ENCODE measurements around the gene MPRIP.
A peak's percentile ranks its signal among the peaks of the same experiment; 100 is the strongest.

The MPRIP gene

GRCh38 chr17:17237026-17237799, 195.0 kb downstream of the MPRIP start, which contains the start of gene FLCN:
Gene FLCN (minus strand): TSS chr17:17237168. CDS start chr17:17228137, 9,031 bp downstream.
- peak; percentile 68 for DNase-seq (ENCODE audit: low read depth)
- TF ChIP-seq, protein P1, sequence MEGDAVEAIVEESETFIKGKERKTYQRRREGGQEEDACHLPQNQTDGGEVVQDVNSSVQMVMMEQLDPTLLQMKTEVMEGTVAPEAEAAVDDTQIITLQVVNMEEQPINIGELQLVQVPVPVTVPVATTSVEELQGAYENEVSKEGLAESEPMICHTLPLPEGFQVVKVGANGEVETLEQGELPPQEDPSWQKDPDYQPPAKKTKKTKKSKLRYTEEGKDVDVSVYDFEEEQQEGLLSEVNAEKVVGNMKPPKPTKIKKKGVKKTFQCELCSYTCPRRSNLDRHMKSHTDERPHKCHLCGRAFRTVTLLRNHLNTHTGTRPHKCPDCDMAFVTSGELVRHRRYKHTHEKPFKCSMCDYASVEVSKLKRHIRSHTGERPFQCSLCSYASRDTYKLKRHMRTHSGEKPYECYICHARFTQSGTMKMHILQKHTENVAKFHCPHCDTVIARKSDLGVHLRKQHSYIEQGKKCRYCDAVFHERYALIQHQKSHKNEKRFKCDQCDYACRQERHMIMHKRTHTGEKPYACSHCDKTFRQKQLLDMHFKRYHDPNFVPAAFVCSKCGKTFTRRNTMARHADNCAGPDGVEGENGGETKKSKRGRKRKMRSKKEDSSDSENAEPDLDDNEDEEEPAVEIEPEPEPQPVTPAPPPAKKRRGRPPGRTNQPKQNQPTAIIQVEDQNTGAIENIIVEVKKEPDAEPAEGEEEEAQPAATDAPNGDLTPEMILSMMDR (IDR thresholded peaks at IDR 0.05; ENCODE audit: control insufficient read depth, extremely low read depth, insufficient read depth) = no peak
- peak within 1 kb of the TSS; percentile 100 for H3K4me3 ChIP-seq (ENCODE audit: low read depth, low read length)

- no peak for DNase-seq (ENCODE audit: low read depth)
- no peak overlapping the region for H3K4me3 ChIP-seq (ENCODE audit: low read depth, low read length)
- TF ChIP-seq, protein P1 (IDR thresholded peaks at IDR 0.05; ENCODE audit: control insufficient read depth, extremely low read depth, insufficient read depth) = no peak
Observed at GRCh38 chr17:17239832-17240231, 197.6 kb downstream of the MPRIP start.

DNA sequence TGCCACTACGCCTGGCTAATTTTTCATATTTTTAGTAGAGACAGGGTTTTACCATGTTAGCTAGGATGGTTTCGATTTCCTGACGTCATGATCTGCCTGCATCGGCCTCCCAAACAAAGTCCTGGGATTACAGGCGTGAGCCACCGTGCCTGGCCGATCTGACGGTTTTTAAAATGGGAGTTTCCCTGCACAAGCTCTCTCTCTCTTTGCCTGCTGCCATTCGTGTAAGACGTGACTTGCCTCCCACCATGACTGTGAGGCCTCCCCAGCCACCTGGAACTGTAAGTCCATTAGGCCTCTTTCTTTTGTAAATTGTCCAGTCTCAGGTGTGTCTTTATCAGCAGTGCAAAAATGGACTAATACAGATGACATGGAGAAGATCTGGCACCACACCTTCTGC, 199.4 kb downstream of the MPRIP start:
- no peak overlapping the region for H3K4me3 ChIP-seq (ENCODE audit: low read depth, low read length)
- DNase-seq (ENCODE audit: low read depth) = no peak
- TF ChIP-seq, protein P1 (IDR thresholded peaks at IDR 0.05; ENCODE audit: control insufficient read depth, extremely low read depth, insufficient read depth) = no peak

DNA sequence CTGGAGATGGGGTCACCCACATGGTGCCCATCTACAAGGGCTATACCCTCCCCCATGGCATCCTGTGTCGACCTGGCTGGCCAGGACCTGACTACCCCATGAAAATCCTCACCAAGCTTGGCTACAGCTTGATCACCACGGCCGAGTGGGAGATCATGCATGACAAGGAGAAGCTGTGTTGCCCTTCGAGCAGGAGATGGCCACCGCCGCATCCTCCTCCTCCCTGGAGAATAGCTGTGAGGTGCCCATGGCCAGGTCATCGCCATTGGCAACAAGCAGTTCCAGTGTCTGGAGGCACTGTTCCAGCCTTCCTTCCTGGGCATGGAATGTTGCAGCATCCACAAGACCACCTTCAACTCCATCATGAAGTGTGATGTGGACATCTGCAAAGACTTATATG, 200.0 kb downstream of the MPRIP start:
- H3K4me3 ChIP-seq (ENCODE audit: low read depth, low read length) = no peak overlapping the region
- TF ChIP-seq, protein P1 (IDR thresholded peaks at IDR 0.05; ENCODE audit: control insufficient read depth, extremely low read depth, insufficient read depth) = no peak
- DNase-seq (ENCODE audit: low read depth) = no peak

Data from LNCaP clone FGC (cell line).